BE2C (cell line): Measurements from ENCODE around the gene VEGFA.

Experiments used
- DNase-seq: peaks from one replicate; pipeline ENCODE4 v3.0.0-alpha.2; 2020
- H3K27me3 ChIP-seq: fragments of 250-450 bp; sonication (Bioruptor Pico); 2 replicates; pipeline ENCODE4 v1.5.1; 2020; ENCODE audit warnings: mild to moderate bottlenecking
- H3K36me3 ChIP-seq: fragments of 250-450 bp; sonication (Bioruptor Pico); 2 replicates; pipeline ENCODE4 v1.5.1; 2020; ENCODE audit warnings: mild to moderate bottlenecking
- H3K4me1 ChIP-seq: fragments of 250-450 bp; sonication (Bioruptor Pico); 2 replicates; pipeline ENCODE4 v1.5.1; 2020
- H3K4me3 ChIP-seq: 2 replicates; pipeline ENCODE4 v1.5.1; 2011; ENCODE audit warnings: low read depth, low read length
- H3K9me3 ChIP-seq: fragments of 250-450 bp; sonication (Bioruptor Pico); 2 replicates; pipeline ENCODE4 v1.5.1; 2020
- CTCF ChIP-seq: IDR thresholded peaks from 2 replicates; pipeline ENCODE4 v1.5.1; 2012; ENCODE audit warnings: mild to moderate bottlenecking, low read depth, low read length

VEGFA gene

GRCh38 chr6:43740961-43741764 lies 28.8 kb upstream of the VEGFA start:
- TF ChIP-seq CTCF, result no peak
- no peak for DNase-seq
- Histone ChIP-seq H3K27me3 (no peaks in the 10 kb centered on the region), H3K4me3 (no peak overlapping the region), H3K9me3 (no peaks in the 10 kb centered on the region), H3K4me1 (peaks cover 2% of the 10 kb centered on the region; the same call in 1 of the 2 replicates), H3K36me3 (no peaks in the 10 kb centered on the region)

GRCh38 chr6:43741829-43742228 lies 28.2 kb upstream of the VEGFA start:
- H3K4me1 ChIP-seq, result peaks cover 2% of the 10 kb centered on the region; the same call in 1 of the 2 replicates
- no peak overlapping the region for H3K4me3 ChIP-seq
- no peaks in the 10 kb centered on the region for H3K9me3 ChIP-seq
- H3K27me3 ChIP-seq, result no peaks in the 10 kb centered on the region
- no peak for DNase-seq
- TF ChIP-seq CTCF, result no peak
- no peaks in the 10 kb centered on the region for H3K36me3 ChIP-seq

GRCh38 chr6:43742285-43742684 lies 27.7 kb upstream of the VEGFA start:
- no peaks in the 10 kb centered on the region for H3K27me3 ChIP-seq
- peaks cover 2% of the 10 kb centered on the region; the same call in 1 of the 2 replicates for H3K4me1 ChIP-seq
- H3K36me3 ChIP-seq, result no peaks in the 10 kb centered on the region
- H3K4me3 ChIP-seq, result no peak overlapping the region
- no peak for DNase-seq
- H3K9me3 ChIP-seq, result no peaks in the 10 kb centered on the region
- no peak for TF ChIP-seq CTCF

GRCh38 chr6:43742931-43743632 lies 26.9 kb upstream of the VEGFA start:
- Histone ChIP-seq H3K4me1 (peaks cover 2% of the 10 kb centered on the region; the same call in 1 of the 2 replicates), H3K36me3 (no peaks in the 10 kb centered on the region), H3K4me3 (no peak overlapping the region), H3K9me3 (no peaks in the 10 kb centered on the region), H3K27me3 (no peaks in the 10 kb centered on the region)
- DNase-seq, result no peak
- TF ChIP-seq CTCF, result no peak

- DNase-seq, result no peak
- Histone ChIP-seq H3K36me3 (no peaks in the 10 kb centered on the region), H3K9me3 (no peaks in the 10 kb centered on the region), H3K4me1 (peaks cover 2% of the 10 kb centered on the region; the same call in 1 of the 2 replicates), H3K4me3 (no peak overlapping the region), H3K27me3 (no peaks in the 10 kb centered on the region)
- no peak for TF ChIP-seq CTCF
These were observed 26.2 kb upstream of the VEGFA start for GRCh38 chr6:43743682-43744381.
